A549 treated with Hydrocortisone at 1 μM for 4 hours (cell line): ENCODE data around the gene ARL5C. TPM values are rescaled to one million over a fixed set of nuclear protein-coding genes. Genes with fewer than 3 reads are reported as not detected.

Source experiments
- total RNA-seq: library from RNA; stranded (reverse); fragments of 200-300 nt; extraction: Qiagen RNA extraction; gene quantifications from 5 replicates; pipeline ENCODE4 v1.2.3, GENCODE V29; 2022

The ARL5C gene, protein sequence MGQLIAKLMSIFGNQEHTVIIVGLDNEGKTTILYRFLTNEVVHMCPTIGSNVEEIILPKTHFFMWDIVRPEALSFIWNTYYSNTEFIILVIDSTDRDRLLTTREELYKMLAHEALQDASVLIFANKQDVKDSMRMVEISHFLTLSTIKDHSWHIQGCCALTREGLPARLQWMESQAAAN
- not detected in 5 replicates for total RNA-seq

DNA sequence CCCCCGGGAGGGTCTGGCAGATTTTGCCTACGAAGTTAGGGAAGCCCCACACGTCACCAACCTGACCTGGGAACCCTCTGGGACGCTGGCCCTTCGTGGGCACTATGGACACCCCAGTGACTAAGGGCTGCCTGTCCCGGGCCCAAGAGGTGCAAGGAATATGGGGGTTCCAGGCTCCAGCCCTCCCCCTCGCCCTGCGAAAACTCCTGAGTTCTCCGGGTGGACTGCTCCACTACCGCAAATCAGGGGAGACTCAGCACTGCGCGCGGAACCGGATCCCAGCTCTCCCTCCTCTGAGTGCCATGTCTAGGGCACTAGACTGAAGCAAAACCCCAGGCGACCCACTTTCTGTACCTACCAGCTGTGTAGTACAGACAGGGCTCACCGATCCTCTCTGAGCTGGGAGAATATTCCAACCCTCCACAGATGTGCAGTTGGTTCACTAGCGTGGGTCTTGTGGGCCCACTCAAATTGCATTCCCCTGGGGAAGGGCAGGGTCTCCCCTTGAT is at the start of gene ARL5C:
Gene ARL5C, minus strand, starts transcription at position 321 of the 509 bp plus-strand sequence. CDS start 401 bp downstream, outside the sequence.

DNA sequence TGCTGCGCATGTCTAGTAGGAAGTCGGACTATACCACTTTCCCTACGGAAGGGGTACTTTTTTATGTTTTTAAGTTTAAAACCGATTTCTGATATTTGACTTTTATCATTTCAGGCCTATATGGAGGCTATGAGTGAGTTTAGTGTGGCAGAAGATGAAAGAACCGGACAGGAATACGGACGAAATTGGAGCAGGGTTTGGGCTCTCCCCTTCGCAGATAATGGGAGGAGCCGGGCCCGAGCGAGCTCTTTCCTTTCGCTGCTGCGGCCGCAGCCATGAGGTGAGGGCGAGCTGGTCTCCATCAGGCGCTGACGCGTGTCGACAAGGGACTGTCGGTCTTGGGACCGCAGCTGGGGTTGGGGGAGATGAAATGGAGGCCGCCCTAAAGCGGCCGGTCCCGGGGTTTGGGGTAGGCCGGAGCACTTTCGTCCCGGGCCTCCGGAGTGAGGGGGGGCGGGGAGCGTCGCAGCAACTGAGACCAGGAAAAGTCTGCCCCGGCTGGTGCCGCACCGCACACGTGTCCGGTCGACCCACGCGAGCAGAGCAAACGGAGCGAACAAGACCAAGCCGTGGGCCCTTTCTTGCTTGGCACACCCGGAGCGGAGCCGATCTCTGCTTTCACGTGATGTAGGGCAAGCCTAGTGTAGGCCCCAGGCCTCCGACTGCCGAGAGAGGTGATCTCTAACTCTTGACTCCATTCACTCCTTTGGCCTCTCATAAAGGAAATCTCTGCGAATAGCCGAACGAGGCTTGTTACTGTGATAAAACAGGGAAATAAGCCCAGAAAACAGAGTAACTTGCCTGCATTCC is 34.3 kb upstream of the ARL5C start, which contains the start of gene RPL19:
Gene RPL19, plus strand, starts transcription at position 214 of the 810 bp plus-strand sequence. Its CDS starts 62 bp downstream, at position 276.

DNA sequence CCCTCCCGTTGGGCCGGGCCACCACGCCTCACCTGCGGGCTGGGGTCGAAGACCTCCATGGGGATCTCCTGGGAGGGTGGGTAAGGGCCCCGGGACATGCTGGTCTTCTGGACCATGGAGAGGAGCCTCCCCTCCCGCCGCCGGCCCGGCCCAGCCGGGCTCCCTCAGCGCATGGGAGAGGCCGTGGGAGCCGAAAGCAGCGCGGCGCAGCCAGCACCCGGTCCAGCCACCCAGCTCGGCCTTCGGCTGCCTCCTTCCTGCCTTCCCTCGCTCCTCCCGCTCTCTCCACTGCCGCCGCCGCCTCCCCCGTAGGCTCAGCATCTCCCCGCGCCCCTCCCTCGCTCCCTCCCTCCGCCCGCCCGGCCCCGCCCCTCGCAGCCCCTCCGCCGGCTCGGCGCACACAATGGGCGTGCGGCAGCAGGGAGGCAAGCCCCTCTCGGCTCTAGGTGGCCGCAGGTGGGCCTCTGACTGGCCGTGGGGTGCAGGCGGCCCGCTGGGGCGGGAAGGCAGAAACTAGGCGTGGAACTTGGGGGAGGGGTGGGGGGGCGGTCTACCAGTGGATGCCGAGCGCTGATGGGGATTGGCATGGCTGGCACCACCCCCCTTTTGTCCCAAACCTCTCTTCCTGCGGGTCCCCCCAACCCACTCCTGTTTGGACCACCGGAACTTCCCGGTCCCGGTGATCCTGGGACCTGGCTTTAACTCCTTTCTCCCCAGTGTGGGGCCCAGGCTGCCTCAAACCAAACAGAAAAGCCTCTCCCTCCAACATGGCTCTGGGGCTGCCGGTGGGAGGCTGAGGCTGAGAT is 31.6 kb upstream of the ARL5C start, which contains the start of gene CACNB1:
Gene CACNB1, minus strand, starts transcription at position 290 of the 806 bp plus-strand sequence. Its CDS starts 174 bp downstream, at position 116.

DNA sequence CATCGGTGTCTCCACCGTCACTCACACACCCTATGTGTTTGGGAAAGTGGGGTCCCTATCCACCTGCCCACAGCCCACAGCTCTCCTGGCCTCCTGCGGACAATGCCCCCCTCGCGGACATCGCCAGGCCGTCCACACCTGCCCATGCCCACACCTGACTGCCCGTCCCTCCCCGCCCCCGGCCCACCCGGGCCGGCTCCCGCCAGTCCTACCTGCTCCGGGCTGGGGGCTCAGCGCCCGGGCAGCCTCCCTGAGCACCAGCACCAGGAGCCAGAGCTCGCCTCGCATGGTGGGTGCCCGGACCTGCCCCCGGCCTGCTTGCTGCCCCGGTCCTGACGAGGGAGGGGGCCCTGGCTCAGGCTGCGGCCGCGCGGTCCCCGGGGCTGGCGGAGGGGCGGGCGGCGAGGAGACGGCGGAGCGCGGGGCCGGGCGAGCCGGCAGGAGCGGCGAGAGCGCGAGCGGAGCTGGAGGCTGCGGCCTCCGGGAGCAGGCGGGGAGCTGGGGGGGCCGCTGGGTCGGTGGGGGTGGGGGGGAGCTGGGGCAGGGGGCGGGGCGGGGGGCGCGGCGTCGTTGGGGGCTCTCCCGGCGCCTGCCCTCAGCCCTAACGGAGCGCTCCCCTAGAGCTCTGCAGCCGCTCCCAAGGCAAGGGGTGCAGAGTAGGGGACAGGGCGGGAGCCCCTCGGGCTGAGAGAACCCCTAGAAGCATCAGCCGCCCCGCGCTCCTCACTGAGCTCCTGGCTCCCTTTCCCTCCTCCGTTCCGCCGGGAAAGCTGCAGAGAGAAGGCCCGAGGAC is 14.6 kb downstream of the ARL5C start, which contains the start of gene PLXDC1:
Gene PLXDC1, minus strand, starts transcription at position 488 of the 793 bp plus-strand sequence. Its CDS starts 200 bp downstream, at position 288.

Other genes starting within 250 kb of the ARL5C start
- not detected in 5 replicates for gene FBXO47, start 198.8 kb downstream of the ARL5C start, total RNA-seq
- gene PLXDC1, start 14.5 kb downstream of the ARL5C start, total RNA-seq: 0.02 to 0.33 TPM (median 0.14 TPM) in 5 replicates
- gene CACNB1, start 31.5 kb upstream of the ARL5C start, total RNA-seq: 4.8 to 6.3 TPM (median 5.3 TPM) in 5 replicates
- 3,879 to 4,178 TPM (median 3,969 TPM) in 5 replicates for gene RPL19, start 34.1 kb upstream of the ARL5C start, total RNA-seq
- gene STAC2, start 59.8 kb upstream of the ARL5C start, total RNA-seq: 3.5 to 4.8 TPM (median 4.0 TPM) in 5 replicates
- gene FBXL20, start 235.5 kb upstream of the ARL5C start, total RNA-seq: 6.2 to 8.3 TPM (median 7.3 TPM) in 5 replicates